Stimulated activated CD8-positive, alpha-beta memory T cell treated with anti-CD3 and anti-CD28 coated beads, Interleukin-15, amount 100 ng/mL, for 24 hours (primary cell): ENCODE measurements around the gene SUPT20HL1.

Experiments
- DNase-seq: peaks from one replicate; pipeline ENCODE4 v3.0.0-alpha.2; 2020; ENCODE audit warnings: low read depth

SUPT20HL1 gene

DNA sequence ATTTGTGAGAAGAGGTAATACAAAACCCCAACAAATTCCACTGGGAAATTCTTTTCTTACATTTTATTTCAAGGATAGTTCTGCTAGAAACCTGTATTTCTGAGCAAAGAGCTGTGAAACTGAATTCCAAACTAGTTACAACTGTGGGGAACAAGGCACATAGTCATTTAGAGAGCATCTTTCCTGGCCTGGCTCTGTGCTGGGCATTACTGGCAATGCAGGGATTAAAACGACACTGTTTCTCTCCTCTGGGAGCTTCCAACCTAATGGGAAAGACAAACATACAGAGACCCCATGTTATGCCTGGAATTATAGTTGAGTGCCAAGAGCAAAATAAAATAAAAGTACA lies 36.5 kb downstream of the SUPT20HL1 start:
- DNase-seq: no peak

DNA sequence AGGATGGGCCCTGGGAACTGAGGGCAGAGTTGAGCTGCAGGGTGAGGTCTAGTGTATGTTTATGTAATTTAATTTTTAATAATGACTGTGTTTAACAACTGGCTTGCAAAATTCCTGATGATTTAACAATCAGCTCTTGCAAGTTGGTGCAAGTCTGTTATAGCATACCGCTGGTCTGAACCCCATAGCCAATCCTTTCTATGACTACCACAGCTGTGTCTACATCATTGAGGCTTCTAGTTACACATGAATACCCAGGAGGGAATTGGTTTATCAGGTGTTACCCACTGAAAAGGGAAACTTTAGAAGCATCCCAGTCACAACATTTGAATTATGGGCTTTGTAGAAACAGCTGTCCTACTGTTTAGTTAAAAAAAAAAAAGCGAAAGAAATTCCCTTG lies 38.3 kb downstream of the SUPT20HL1 start:
- no peak for DNase-seq

DNA sequence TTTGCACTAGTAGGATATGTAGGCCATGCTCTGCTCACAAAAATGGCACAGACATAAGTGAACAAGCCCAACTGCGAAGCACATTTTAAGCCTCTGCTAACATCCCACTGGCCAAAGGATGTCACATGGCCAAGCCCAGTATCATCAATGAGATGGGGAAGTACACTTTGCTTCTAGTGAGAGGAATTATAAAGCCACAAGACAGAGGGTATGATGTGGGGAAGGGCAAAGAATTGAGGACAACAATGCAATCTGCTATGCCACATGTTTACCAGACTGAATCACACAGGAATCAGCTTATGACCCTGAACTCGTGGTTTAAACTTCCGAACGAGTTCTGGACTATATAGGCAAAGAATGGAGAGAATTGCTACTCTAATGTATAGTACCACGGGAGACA lies 39.1 kb downstream of the SUPT20HL1 start:
- DNase-seq: no peak

DNA sequence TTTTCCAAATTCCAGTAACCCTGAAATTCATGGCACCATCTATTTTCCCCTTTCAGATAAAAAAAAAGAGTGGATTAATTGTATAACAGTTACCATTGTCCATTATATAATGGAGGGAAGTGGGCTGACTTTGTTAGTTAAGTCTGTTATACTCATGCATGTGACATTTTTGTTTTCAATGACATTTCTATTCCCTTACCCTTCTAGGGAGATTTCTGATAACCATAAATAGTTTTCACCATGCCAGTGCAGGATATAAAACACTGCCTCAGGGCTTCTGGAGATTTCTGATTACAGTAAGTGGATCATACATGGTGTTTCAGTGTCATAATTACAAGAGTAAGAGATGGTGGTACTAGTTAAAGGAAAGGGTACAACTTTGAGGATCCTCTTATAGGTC lies 45.5 kb downstream of the SUPT20HL1 start:
- no peak for DNase-seq
